HG02759 (cell line): ENCODE measurements around the gene TM9SF1.

Experiments used
- ATAC-seq: cut with Tn5 transposase; IDR thresholded peaks from one replicate; pipeline ENCODE4 v1.9.1; 2021; ENCODE audit warnings: mild to moderate bottlenecking, moderate library complexity; ENCODE audit not compliant: unreplicated experiment

Gene TM9SF1, protein sequence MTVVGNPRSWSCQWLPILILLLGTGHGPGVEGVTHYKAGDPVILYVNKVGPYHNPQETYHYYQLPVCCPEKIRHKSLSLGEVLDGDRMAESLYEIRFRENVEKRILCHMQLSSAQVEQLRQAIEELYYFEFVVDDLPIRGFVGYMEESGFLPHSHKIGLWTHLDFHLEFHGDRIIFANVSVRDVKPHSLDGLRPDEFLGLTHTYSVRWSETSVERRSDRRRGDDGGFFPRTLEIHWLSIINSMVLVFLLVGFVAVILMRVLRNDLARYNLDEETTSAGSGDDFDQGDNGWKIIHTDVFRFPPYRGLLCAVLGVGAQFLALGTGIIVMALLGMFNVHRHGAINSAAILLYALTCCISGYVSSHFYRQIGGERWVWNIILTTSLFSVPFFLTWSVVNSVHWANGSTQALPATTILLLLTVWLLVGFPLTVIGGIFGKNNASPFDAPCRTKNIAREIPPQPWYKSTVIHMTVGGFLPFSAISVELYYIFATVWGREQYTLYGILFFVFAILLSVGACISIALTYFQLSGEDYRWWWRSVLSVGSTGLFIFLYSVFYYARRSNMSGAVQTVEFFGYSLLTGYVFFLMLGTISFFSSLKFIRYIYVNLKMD

GRCh38 chr14:24195186-24196070 is at the start of gene TM9SF1:
TSS of gene TM9SF1 (minus strand) at chr14:24195441. CDS start at chr14:24195019, 422 bp downstream.
- peak; percentile 93 for ATAC-seq

- ATAC-seq, result no peak
Measured at GRCh38 chr14:24243336-24243836, 48.1 kb upstream of the TM9SF1 start.

- ATAC-seq, result peak; percentile 80
Measured at GRCh38 chr14:24241829-24242443, 46.7 kb upstream of the TM9SF1 start.

GRCh38 chr14:24240110-24240918 is 45.1 kb upstream of the TM9SF1 start:
- ATAC-seq, result no peak

DNA sequence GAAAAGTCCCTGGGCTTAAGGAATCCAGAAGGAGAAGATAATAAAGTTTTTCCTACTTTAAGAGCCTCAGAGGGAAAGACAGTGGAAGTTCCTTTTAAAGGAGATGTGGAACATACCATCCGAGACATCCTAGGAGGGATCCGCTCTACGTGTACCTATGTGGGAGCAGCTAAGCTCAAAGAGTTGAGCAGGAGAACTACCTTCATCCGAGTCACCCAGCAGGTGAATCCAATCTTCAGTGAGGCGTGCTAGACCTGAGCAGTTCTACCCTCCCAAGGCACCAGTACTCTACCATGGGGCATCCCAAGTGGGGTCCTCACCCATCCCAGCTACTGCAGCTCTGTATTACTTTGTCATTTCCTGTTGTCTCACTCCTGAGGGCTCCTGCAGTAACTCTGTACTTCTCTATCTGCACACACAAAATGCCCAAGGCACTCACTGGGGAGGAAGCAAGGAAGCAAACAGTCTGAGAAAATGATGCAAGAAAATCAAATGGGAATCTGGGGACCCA is 43.3 kb upstream of the TM9SF1 start:
- no peak for ATAC-seq

DNA sequence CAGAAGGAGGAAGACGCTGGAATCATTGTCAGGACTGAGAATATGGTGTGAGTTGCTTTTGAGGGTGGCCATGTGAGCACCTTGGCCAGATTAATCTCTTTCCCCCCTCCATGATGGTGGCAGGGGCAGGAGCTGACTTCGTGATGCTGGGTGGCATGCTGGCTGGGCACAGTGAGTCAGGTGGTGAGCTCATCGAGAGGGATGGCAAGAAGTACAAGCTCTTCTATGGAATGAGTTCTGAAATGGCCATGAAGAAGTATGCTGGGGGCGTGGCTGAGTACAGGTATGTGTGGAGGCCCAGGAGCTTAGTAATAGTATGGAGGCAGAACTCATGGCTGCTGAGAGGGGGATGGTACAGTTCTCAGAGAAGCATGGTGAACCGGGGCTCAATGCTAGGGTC is 42.9 kb upstream of the TM9SF1 start:
- ATAC-seq, result no peak

GRCh38 chr14:24237463-24237955 is 42.3 kb upstream of the TM9SF1 start:
- ATAC-seq, result no peak

- no peak for ATAC-seq
Measured at GRCh38 chr14:24236689-24237462, 41.6 kb upstream of the TM9SF1 start.

DNA sequence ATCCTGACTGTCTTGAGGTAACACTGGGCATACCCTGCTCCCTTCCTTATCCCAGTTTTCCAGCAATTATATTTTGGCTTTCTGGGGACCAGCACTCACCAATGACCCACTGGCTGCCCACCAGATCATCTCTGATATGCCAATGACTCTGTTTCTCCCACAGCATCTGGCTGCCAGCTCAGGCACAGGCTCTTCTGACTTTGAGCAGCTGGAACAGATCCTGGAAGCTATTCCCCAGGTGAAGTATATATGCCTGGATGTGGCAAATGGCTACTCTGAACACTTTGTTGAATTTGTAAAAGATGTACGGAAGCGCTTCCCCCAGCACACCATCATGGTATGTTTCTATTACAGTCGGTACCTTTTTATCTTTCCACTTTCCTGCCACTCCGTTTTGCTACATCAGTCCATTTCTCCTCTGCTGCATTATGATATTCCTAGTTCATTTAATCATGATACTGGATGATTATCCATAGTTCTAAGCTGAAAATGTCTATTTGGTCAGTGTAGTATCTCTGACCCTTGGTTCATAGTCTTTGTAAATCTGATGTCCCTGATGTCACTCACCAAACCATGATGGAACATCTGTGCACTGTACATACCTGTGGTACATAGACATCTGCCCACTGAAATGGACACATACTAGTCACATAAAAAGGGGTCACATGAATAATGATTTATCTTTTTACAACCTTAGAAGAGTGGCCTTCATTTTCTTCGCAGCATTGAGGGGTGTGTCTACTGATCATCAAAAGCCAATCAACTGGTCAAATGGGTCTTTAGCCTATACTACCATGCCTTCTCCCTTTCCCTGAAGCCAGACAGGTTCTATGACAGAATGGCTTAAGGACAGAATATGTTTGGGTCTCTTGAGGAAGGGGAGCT is 40.8 kb upstream of the TM9SF1 start:
- ATAC-seq, result no peak

- no peak for ATAC-seq
Measured at GRCh38 chr14:24234095-24235005, 39.1 kb upstream of the TM9SF1 start.

GRCh38 chr14:24233538-24233866 is 38.3 kb upstream of the TM9SF1 start:
- ATAC-seq, result no peak

DNA sequence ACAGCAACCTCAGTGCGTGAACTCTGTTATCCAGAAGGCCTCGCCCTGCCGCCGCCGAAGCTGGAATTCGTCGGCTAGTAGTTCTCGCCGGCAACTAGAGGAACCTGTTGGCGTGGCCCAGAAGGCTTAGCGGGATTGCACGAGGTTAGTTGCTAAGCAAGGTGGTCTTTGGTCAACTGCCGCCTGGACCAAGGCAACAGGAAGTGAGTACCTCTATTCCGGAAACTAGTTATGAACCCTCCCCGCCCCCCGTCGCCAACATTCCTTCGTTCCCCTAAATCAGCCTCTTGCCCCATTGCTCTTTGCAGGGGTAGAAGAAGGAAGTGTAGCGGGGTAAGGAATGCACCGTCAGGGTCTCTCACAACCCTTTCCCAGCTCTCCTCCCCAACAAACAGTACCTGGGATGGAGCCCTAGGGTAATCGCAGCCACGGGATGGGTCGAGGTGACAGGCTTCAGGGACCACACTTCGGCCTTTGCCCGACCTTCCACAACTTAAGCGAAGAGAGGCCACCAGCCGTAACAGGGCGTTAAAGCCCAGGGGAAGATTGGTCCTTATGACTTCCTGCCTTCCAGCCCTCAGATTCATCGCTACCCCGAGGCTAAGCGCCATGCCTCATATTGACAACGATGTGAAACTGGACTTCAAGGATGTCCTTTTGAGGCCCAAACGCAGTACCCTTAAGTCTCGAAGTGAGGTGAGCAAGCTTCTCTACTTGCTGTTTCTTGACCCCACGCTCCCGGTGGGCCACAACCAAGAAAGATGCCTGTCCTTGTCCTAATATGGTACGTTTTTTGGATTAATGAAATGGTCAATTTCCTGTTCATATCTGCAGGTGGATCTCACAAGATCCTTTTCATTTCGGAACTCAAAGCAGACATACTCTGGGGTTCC is 37.6 kb upstream of the TM9SF1 start, which contains the start of gene GMPR2:
TSS of gene GMPR2 (plus strand) at position 285 of the 893 bp plus-strand sequence. CDS start at position 610, 325 bp downstream.
- ATAC-seq, result peak; percentile 64

DNA sequence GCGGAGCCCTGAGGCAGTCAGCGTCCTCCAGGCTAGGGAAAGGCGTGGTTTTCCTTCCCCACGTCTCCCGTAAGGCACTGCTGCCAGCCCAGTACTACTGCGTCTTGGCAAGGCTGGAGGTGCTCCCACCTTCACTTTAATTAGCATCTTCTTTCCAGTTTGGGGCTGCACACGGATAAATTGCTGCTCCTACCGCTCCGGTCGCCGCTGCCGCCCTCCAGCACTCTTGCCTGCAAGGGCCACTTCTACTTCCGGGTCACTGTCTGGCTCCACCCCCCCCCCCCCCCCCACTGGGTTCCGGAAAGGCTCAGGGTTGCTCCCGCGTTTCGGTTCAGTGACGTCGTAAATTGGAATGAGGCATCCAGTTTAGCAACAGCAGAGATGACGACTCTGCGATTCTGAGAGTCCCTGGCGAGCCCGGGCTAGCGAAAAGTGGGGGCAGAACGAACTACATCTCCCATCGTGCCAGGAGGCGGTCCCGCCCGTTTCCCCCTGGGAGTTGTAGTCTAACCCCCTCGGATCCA is 36.9 kb upstream of the TM9SF1 start, which contains the start of gene NEDD8:
TSS of gene NEDD8 (minus strand) at position 247 of the 524 bp plus-strand sequence. CDS start at position 147, 100 bp downstream.
- peak; percentile 80 for ATAC-seq

DNA sequence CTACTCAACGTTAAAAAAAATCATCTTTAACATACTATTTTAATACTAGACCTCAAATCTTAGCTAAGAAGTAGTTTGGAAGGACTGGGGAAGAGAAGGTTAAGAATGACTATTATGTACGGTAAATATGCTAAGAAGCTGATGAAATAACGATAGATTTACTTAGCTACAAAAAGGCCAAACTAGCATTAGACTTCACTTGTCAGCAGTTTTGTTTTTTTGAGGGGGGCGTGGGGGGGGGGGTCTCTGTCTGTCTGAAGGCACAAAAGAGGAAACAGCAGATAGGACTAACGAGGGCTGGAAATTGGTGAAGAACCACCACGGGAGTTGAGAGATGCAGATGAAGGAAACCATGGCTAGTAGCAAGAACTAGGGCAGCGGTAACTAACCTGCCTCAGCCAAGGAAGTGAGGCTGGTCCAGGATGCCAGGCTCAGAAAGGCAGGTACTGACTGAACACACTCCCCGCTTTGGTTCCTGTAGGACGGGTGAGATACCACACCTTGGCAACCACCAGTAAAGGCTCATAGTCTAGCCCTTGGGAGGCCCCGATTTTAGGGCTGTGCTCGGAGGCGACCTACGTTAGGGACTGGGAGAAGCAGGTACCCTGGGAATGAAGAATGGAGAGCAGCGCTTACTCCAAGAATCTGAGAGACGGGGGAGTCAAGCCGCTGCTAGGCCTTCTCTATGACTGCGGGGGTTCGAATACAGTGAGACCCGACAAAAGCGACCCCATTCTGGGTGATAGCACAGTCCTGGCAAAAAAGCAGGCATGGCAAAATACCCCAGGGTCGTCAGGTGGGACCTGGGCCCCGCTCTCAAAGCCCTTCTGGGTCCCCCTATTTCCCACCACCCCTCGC is 36.3 kb upstream of the TM9SF1 start:
- ATAC-seq, result peak; percentile 3
